Muscle of leg (tissue), 16 donors: ENCODE data around the gene KIF26A. TPM values are rescaled to one million over a fixed set of nuclear protein-coding genes. Genes with fewer than 3 reads are reported as not detected.

ENCODE experiments used
- DNase-seq: peaks from one replicate; pipeline ENCODE4 v3.0.0; 2013
- H3K27ac ChIP-seq: one replicate; pipeline ENCODE4 v1.5.1; 2013; ENCODE audit warnings: mild to moderate bottlenecking, low read length, control low read depth
- H3K27me3 ChIP-seq: one replicate; pipeline ENCODE4 v1.6.1; 2013; ENCODE audit warnings: low read length; ENCODE audit not compliant: control insufficient read depth, insufficient read depth
- H3K36me3 ChIP-seq: one replicate; pipeline ENCODE4 v1.6.1; 2013; ENCODE audit warnings: low read length; ENCODE audit not compliant: control insufficient read depth, insufficient read depth
- H3K4me1 ChIP-seq: one replicate; pipeline ENCODE4 v1.6.1; 2013; ENCODE audit warnings: low read length; ENCODE audit not compliant: control insufficient read depth, insufficient read depth
- H3K4me3 ChIP-seq: one replicate; pipeline ENCODE4 v1.5.1; 2013; ENCODE audit warnings: low read length, control low read depth
- H3K9me3 ChIP-seq: replicated peaks from 2 replicates; pipeline ENCODE4 v1.6.1; 2013; ENCODE audit warnings: low read depth, low read length; ENCODE audit not compliant: control insufficient read depth
- WGBS: methylation state at CpG from one replicate; pipeline ENCODE4 v1.1.5; 2013; ENCODE audit warnings: missing lambda C conversion rate; ENCODE audit not compliant: insufficient coverage; 5-methylcytosine and 5-hydroxymethylcytosine counted together
- long read RNA-seq, 11 donors: transcript quantifications; one replicate each; lab custom pipeline, GENCODE V29; 2026
- polyA plus RNA-seq, 8 donors: library from polyadenylated mRNA; unstranded; fragments of 120-200 nt; gene quantifications; one replicate each; pipeline versions ENCODE4 v1.2.1 to v1.2.3, GENCODE V29; 2013; ENCODE audit warnings: inconsistent platforms in 1 of 8, low replicate concordance in 1 of 8; ENCODE audit not compliant: insufficient read length in 8 of 8, insufficient read depth in 1 of 8
- total RNA-seq: library from RNA; stranded (reverse); fragments of 120-200 nt; gene quantifications from one replicate; pipeline ENCODE4 v1.2.4, GENCODE V29; 2013

The KIF26A gene
- 7.4 TPM for total RNA-seq
- 10 to 100 TPM in 5 of 8 donors, 1 to 10 TPM in 3; 7.3 to 12.8 (median 10.9) TPM for polyA plus RNA-seq
- long read RNA-seq, donor 1: 0 reads
- long read RNA-seq, donor 2: 0 reads
- long read RNA-seq, donor 3, full-length matches to known transcripts: 1 of 1 reads
- long read RNA-seq, donor 3, partial matches to known transcripts: 0 of 1 reads
- long read RNA-seq, donor 3, other reads (novel, unspliced or antisense): 0 of 1 reads
- long read RNA-seq, donor 4: 0 reads
- long read RNA-seq, donor 5, full-length matches to known transcripts: 1 of 7 reads
- long read RNA-seq, donor 5, partial matches to known transcripts: 6 of 7 reads
- long read RNA-seq, donor 5, other reads (novel, unspliced or antisense): 0 of 7 reads
- long read RNA-seq, donor 6: 0 reads
- long read RNA-seq, donor 7: 0 reads
- long read RNA-seq, donor 8: 0 reads
- long read RNA-seq, donor 9: 0 reads
- long read RNA-seq, donor 10: 0 reads
- long read RNA-seq, donor 11: 0 reads

DNA sequence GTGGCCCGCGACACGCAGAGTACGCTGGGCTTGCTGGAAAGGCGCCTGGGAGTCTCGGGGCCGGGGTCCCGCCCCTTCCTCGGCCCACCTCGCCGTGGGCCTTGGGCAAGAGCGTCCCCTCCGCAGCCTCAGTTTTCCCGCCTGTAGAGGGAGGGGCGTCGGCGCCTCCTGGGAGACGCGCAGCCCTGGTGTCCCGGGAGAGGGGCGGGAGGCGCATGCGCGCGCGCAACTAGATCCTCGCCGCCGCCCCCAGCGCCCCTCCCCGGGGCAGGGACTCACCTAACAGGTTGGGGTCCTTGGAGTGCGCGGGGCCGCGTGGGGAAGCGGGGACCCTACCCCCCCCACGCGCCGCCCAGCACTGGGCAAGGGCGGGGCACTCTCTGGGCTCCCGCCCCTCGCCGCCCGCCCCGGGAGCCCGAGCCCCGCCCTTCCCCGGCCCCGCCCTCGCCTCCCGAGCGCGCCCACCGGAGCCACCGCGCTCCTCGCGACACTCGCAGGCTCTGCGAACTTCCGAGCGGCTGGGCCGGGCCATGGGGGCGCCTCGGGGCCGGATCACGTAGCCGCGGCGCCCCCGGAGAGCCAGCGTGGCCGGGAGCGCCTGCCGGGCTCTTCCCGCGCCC is at the start of gene KIF26A:
KIF26A (plus strand) TSS at position 490 of the 620 bp plus-strand sequence. CDS start 136 bp downstream, outside the sequence.
- H3K4me1 ChIP-seq: peaks cover 39% of the 10 kb centered on the region
- peaks cover 63% of the 10 kb centered on the region for H3K27me3 ChIP-seq
- no peaks in the 10 kb centered on the region for H3K9me3 ChIP-seq
- DNase-seq: peak; percentile 57
- peak within 1 kb of the TSS; percentile 20 for H3K27ac ChIP-seq
- WGBS: under 1% methylated on average over 73 of the region's 77 CpGs
- peak within 1 kb of the TSS; percentile 48 for H3K4me3 ChIP-seq
- H3K36me3 ChIP-seq: no peaks in the 10 kb centered on the region

DNA sequence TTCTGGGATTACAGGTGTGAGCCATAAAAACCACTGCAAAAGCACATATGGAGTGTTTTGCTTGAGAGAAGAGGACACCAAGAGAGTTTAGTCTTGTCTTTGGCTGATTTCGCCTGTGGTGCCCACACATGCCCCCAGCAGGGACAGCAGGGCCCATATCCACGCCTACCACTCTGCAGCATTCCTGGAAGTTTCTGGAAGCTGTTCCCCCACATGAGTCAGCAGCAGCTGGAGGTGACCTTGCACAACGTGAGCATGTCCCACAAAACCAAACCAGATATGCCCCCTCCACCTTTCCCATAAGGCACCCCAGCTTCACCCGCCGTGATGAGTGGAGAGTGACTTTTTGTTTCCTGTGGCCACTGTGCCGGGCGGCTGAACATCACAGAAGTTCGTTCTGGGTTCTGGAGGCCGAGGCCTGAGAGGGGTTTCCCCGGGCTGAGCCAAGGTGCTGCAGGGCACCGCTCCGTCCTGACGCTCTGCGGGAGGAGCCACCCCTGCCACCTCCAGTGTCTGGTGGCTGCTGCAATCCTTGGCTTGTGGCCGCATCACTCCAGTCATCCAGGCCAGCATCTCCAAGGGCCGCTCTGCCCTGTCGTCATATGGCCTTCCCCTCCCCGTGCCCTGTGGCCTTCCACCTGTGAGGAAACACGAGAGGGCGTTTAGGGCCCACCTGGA is 48.2 kb upstream of the KIF26A start:
- 92% methylated on average over 19 of the region's 20 CpGs for WGBS
- no peak overlapping the region for H3K27ac ChIP-seq
- no peak for DNase-seq

DNA sequence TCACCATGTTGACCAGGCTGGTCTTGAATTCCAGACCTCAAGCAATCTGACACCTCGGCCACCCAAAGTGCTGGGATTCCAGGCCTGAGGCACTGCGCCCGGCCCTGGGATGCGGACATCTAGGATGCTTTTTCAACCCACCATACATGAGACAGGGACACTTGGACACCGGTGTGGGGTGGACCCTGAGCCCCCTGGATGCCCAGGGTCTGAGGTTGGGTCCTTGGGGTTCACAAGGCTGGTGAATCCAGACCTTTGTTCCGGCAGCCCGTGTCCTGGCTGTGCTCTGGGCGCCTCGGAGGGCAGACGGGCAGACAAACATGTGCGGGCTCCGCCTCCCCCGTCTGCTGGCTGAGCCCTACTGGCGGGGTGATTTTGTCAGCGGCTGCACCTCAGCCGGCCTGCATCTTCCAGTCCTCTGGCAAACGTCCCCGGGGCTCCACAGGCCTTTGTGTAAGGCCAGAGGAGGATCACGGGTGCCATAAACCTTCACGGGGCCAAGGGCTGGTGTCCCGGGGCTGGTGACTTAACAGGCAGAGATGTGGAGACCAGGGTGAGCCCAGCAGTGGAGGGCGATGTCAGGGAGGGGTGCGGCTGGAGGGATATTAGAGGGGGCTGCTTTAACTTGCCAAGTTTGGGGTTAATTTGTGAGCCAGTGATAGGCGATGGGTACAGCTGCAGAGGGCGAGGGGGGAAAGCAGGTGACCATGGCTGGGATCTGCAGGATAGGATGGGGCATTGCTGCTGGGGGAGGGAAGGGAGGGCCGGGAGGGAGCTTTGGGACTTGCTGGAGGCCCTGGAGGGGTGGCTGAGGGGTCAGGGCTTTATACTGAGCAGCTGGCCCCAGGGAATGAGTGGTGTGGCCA is 47.1 kb upstream of the KIF26A start:
- WGBS: 36% methylated on average over 26 of the region's 26 CpGs
- H3K27ac ChIP-seq: no peak overlapping the region
- H3K9me3 ChIP-seq: peaks cover 3% of the 10 kb centered on the region
- H3K27me3 ChIP-seq: peaks cover 34% of the 10 kb centered on the region
- no peak for DNase-seq
- H3K4me3 ChIP-seq: no peak overlapping the region
- no peaks in the 10 kb centered on the region for H3K36me3 ChIP-seq
- H3K4me1 ChIP-seq: peaks cover 34% of the 10 kb centered on the region

More for the DNA sequence above, 48.2 kb upstream of the KIF26A start:
- no peaks in the 10 kb centered on the region for H3K36me3 ChIP-seq
- no peak overlapping the region for H3K4me3 ChIP-seq
- H3K4me1 ChIP-seq: peaks cover 35% of the 10 kb centered on the region
- peaks cover 3% of the 10 kb centered on the region for H3K9me3 ChIP-seq
- peaks cover 41% of the 10 kb centered on the region for H3K27me3 ChIP-seq

DNA sequence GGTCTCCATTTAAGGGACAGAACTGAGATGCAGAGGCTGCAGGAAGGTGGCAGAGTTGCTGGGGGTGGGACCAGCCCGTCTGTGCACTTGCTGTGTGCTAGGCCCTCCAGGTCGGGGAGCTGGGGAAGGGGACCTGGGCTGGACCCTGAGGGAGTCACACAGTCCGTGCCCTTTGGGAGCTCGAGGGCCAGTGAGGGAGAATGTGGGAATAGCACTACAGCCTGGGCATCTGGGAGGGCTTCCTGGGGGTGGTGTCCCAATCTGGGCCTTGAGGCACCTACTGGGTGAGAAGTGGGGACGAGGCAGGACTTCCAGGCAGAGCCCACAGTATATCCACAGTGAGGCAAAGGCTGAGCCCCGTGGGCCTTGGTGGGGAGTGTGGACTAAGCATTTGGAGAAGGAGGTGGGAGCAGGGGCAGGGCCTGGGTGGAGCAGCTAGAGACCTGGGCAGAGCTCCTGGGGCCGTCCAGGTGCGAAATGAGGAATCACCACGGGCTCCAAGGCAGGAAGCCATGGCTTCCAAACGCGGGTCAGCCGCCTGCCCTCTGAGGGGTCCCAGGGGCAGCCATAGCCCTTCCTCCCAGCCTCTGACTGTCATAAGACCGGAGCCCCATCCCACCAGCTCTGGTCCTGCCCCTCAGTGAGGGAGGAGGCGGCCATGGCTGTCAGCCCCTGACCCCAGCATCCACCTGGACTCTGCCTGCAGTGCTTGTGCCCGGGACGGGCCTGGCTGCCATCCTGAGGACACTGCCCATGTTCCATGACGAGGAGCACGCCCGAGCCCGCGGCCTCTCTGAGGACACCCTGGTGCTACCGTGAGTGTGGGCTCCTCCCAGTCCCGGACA is 46.2 kb upstream of the KIF26A start:
- no peak for DNase-seq
- Histone ChIP-seq H3K4me1 (peaks cover 31% of the 10 kb centered on the region), H3K27ac (no peak overlapping the region), H3K27me3 (peaks cover 27% of the 10 kb centered on the region), H3K9me3 (peaks cover 3% of the 10 kb centered on the region), H3K36me3 (no peaks in the 10 kb centered on the region), H3K4me3 (no peak overlapping the region)
- WGBS: 76% methylated on average over 21 of the region's 23 CpGs

DNA sequence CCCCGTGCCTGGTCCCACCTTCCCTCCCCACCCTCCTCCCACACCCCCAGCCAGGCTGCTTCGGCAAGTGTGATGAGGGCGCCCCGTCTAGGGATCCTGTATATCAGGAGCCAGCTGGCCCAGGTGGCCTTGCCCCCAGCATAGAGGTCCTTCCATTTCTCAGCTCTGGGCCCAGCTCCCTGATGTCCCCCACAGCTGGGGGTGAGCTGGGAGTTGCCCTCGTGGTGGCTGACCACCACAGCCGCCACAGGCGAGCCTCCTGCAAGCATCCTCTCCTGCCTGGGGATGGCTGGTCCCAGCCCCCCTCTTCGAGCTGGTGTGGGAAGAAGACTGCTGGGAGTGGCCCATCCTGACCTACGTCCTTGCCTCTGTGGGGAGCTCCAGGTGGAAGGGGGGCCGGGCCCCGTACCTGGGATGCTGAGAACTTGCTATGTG is 45.4 kb upstream of the KIF26A start:
- Histone ChIP-seq H3K27ac (no peak overlapping the region), H3K4me1 (peaks cover 28% of the 10 kb centered on the region), H3K9me3 (peaks cover 3% of the 10 kb centered on the region), H3K4me3 (no peak overlapping the region), H3K27me3 (peaks cover 21% of the 10 kb centered on the region), H3K36me3 (no peaks in the 10 kb centered on the region)
- 57% methylated on average over 8 of the region's 11 CpGs for WGBS
- DNase-seq: no peak

DNA sequence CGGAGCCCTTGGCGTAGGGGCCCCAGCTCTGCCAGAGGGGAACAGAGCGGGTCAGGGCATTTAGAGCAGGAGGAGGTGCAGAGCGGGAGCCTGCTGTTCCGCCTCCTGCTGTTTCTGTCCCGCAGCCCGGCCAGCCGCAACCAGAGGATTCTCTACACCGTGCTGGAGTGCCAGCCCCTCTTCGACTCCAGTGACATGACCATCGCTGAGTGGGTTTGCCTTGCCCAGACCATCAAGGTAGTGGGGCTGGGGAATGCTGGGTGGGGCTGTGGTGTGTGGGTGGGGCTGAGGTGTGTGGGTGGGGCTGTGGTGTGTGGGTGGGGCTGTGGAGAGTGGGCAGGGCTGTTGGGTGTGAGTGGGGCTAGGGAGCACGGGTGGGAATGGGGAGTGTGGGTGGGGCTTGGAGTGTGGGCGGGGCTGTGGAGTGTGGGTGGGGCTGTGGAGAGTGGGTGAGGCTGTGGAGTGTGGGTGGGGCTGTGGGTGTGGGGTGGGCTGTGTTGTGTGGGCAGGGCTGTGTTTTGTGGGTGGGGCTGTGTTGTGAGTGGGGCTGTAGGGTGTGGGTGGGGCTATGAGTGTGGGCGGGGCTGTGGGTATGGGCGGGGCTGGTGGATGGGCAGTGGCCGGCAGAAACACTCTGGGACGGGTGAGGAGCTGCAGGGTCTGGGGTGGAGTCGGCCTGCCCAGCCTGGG is 44.9 kb upstream of the KIF26A start:
- H3K36me3 ChIP-seq: no peaks in the 10 kb centered on the region
- no peak overlapping the region for H3K4me3 ChIP-seq
- peaks cover 3% of the 10 kb centered on the region for H3K9me3 ChIP-seq
- H3K27ac ChIP-seq: no peak overlapping the region
- no peak for DNase-seq
- peaks cover 17% of the 10 kb centered on the region for H3K27me3 ChIP-seq
- WGBS: 53% methylated on average over 15 of the region's 18 CpGs
- H3K4me1 ChIP-seq: peaks cover 24% of the 10 kb centered on the region

DNA sequence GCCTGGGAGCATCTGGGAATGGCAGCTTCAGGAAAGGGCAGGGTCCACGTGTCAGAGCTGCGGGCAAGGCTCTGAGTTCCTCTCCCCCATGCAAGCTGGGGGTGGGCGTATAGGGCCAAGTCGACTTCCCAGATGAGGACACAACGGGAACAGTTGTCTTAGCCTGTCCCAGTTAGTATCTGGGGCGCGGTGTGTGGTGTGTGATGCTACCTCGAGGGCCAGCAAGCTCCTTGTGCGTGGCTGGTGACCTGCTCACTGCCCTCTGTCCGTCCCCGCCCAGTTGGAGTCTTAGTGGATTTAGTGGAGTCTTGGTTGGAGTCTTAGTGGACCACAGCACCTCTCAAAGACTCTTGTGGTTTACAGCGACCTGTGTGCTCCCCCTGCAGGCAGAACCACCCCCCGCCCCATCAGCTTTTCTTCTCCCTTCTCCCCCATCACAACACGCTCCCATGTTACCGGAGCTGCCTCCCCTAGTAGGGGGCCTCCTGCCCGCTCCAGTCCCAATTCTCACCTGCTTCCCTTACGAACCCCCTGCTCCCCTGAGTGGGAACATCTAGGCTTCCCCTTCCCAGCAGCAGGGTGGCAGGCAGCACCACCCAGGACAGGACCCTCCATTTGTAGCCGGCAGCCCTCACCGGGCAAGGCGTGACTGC is 44.2 kb upstream of the KIF26A start:
- Histone ChIP-seq H3K27ac (no peak overlapping the region), H3K4me3 (no peak overlapping the region), H3K4me1 (peaks cover 30% of the 10 kb centered on the region), H3K27me3 (peaks cover 14% of the 10 kb centered on the region), H3K9me3 (peaks cover 3% of the 10 kb centered on the region), H3K36me3 (no peaks in the 10 kb centered on the region)
- no peak for DNase-seq
- WGBS: 50% methylated on average over 16 of the region's 20 CpGs

DNA sequence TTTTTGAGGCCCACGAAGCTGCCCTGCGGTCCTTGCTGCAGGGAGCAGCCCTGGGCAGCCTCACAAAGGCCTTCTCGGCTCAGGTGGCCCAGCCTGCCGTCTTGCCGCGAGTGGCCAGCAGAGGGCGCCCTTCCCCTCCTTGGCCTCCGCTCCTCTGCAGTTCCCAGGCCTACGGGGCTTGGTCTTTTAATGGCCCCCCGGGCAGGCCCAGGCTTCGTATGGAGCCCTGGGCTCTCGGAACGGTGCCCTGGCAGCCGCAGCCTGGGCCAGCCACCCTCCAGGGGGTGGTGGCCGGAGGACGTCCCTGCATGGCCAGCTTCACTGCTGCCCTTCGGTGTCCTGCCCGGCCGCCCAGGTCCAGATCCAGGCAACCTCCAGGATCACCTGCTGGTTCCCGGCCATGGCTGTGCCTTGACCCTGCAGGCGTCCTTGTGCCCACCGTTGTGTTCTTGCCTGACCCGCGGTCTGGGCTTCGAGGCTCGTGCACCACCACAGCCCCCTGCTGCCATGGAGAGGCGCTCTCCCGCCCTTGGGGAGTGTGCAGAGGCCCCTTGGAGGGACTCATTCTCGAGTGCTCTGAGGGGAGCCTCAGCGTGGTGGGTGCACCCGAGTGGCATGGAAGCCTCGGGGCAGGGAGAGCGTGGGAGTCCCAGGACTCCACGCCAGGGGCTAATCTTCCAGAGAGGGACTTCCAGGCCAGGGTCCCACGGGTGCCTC is 43.5 kb upstream of the KIF26A start:
- no peak overlapping the region for H3K4me3 ChIP-seq
- no peaks in the 10 kb centered on the region for H3K36me3 ChIP-seq
- H3K27ac ChIP-seq: no peak overlapping the region
- H3K4me1 ChIP-seq: peaks cover 37% of the 10 kb centered on the region
- peaks cover 14% of the 10 kb centered on the region for H3K27me3 ChIP-seq
- peak; percentile 31 for DNase-seq
- H3K9me3 ChIP-seq: peaks cover 3% of the 10 kb centered on the region
- WGBS: 49% methylated on average over 32 of the region's 35 CpGs
